Hepatocyte (in vitro differentiated cells): ENCODE results near the gene RABGAP1L. TPM values are rescaled to one million over a fixed set of nuclear protein-coding genes. Genes with fewer than 3 reads are reported as not detected.

Experiments
- DNase-seq: peaks from one replicate; pipeline ENCODE4 v3.0.0-alpha.2; 2016; ENCODE audit warnings: low spot score
- H2AFZ ChIP-seq: fragments of 200-600 bp; sonication (generic); 2 replicates; pipeline ENCODE4 v1.6.0; 2016; ENCODE audit warnings: antibody characterized with exemption, mild to moderate bottlenecking
- H3K27ac ChIP-seq: fragments of 200-600 bp; sonication (generic); 2 replicates; pipeline ENCODE4 v1.5.1; 2016; ENCODE audit warnings: mild to moderate bottlenecking
- H3K27me3 ChIP-seq: fragments of 200-600 bp; sonication (generic); 2 replicates; pipeline ENCODE4 v1.6.1; 2016
- H3K36me3 ChIP-seq: fragments of 200-600 bp; sonication (generic); replicated peaks from 2 replicates; pipeline ENCODE4 v1.5.1; 2016; ENCODE audit warnings: low read depth; ENCODE audit not compliant: insufficient read depth
- H3K4me1 ChIP-seq: fragments of 200-600 bp; sonication (generic); 2 replicates; pipeline ENCODE4 v1.5.1; 2016; ENCODE audit warnings: mild to moderate bottlenecking, moderate library complexity; ENCODE audit not compliant: insufficient read depth
- H3K4me2 ChIP-seq: fragments of 200-600 bp; sonication (generic); 2 replicates; pipeline ENCODE4 v1.6.0; 2016
- H3K4me3 ChIP-seq: fragments of 200-600 bp; sonication (generic); 2 replicates; pipeline ENCODE4 v1.5.1; 2016; ENCODE audit warnings: mild to moderate bottlenecking
- H3K79me2 ChIP-seq: fragments of 200-600 bp; sonication (generic); 2 replicates; pipeline ENCODE4 v1.6.0; 2017; ENCODE audit warnings: mild to moderate bottlenecking
- H3K9me2 ChIP-seq: fragments of 200-600 bp; sonication (generic); replicated peaks from 2 replicates; pipeline ENCODE4 v1.6.0; 2017; ENCODE audit warnings: mild to moderate bottlenecking; ENCODE audit not compliant: insufficient read depth
- H3K9me3 ChIP-seq: fragments of 200-600 bp; sonication (generic); 2 replicates; pipeline ENCODE4 v1.5.1; 2016; ENCODE audit warnings: low read depth, mild to moderate bottlenecking
- H4K20me1 ChIP-seq: fragments of 200-600 bp; sonication (generic); 2 replicates; pipeline ENCODE4 v1.6.0; 2016; ENCODE audit warnings: mild to moderate bottlenecking; ENCODE audit not compliant: insufficient read depth, poor library complexity, severe bottlenecking
- EZH2 ChIP-seq: fragments of 200-600 bp; sonication (generic); IDR thresholded peaks from 2 replicates; pipeline ENCODE4 v1.6.1; 2016; ENCODE audit warnings: antibody characterized with exemption, mild to moderate bottlenecking, borderline replicate concordance
- EZH2phosphoT487 ChIP-seq: fragments of 200-600 bp; sonication (generic); IDR thresholded peaks from one replicate; pipeline ENCODE4 v1.6.1; 2018; ENCODE audit warnings: antibody characterized with exemption, mild to moderate bottlenecking, low read depth, moderate library complexity; ENCODE audit not compliant: unreplicated experiment, severe bottlenecking
- WGBS: methylation state at CpG from one replicate; pipeline ENCODE4 v1.1.6; 2016; ENCODE audit warnings: low lambda C conversion rate; ENCODE audit errors: missing lambda C conversion rate; 5-methylcytosine and 5-hydroxymethylcytosine counted together
- polyA plus RNA-seq: library from polyadenylated mRNA; unstranded; fragments of >200 nt; fragmentation: Nextera tagmentation; extraction: Ambion mirVana; gene quantifications from 2 replicates; pipeline ENCODE4 v1.2.1, GENCODE V29; 2016
- total RNA-seq: library from RNA; depleted of rRNA; stranded (reverse); fragments of >200 nt; gene quantifications from 2 replicates; pipeline ENCODE4 v1.2.3, GENCODE V29; 2014
- TF ChIP-seq, protein P1 (sequence below): fragments of 200-600 bp; sonication (generic); IDR thresholded peaks from 2 replicates; pipeline ENCODE4 v1.5.1; 2016; ENCODE audit warnings: antibody characterized with exemption, mild to moderate bottlenecking; ENCODE audit not compliant: poor library complexity

RABGAP1L gene
- total and polyA plus RNA-seq, 2 experiments from 2014 or later = 15.0 to 41.8 TPM

GRCh38 chr1:174157157-174157806 lies 2.0 kb upstream of the RABGAP1L start:
- H3K4me2 ChIP-seq = no peak overlapping the region
- no peaks in the 10 kb centered on the region for H4K20me1 ChIP-seq
- no peaks in the 10 kb centered on the region for H3K36me3 ChIP-seq
- no peaks in the 10 kb centered on the region for H3K9me3 ChIP-seq
- no peak for DNase-seq
- H3K27ac ChIP-seq = no peak overlapping the region
- H3K4me3 ChIP-seq = no peak overlapping the region
- H3K9me2 ChIP-seq = no peaks in the 10 kb centered on the region
- no peaks in the 10 kb centered on the region for H3K27me3 ChIP-seq
- peaks cover 17% of the 10 kb centered on the region for H3K79me2 ChIP-seq
- TF ChIP-seq, protein P1, sequence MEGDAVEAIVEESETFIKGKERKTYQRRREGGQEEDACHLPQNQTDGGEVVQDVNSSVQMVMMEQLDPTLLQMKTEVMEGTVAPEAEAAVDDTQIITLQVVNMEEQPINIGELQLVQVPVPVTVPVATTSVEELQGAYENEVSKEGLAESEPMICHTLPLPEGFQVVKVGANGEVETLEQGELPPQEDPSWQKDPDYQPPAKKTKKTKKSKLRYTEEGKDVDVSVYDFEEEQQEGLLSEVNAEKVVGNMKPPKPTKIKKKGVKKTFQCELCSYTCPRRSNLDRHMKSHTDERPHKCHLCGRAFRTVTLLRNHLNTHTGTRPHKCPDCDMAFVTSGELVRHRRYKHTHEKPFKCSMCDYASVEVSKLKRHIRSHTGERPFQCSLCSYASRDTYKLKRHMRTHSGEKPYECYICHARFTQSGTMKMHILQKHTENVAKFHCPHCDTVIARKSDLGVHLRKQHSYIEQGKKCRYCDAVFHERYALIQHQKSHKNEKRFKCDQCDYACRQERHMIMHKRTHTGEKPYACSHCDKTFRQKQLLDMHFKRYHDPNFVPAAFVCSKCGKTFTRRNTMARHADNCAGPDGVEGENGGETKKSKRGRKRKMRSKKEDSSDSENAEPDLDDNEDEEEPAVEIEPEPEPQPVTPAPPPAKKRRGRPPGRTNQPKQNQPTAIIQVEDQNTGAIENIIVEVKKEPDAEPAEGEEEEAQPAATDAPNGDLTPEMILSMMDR = no peak
- TF ChIP-seq EZH2 = no peak
- no peak for TF ChIP-seq EZH2phosphoT487
- WGBS = 86% methylated on average over 3 of the region's 3 CpGs
- H2AFZ ChIP-seq = no peak overlapping the region
- H3K4me1 ChIP-seq = peaks cover 3% of the 10 kb centered on the region

GRCh38 chr1:174158767-174159251 lies 511 bp upstream of the RABGAP1L start:
- H3K4me3 ChIP-seq = peak overlapping the region; percentile 58
- H3K79me2 ChIP-seq = peaks cover 30% of the 10 kb centered on the region
- no peaks in the 10 kb centered on the region for H3K36me3 ChIP-seq
- H3K9me3 ChIP-seq = no peaks in the 10 kb centered on the region
- no peaks in the 10 kb centered on the region for H3K27me3 ChIP-seq
- H3K9me2 ChIP-seq = no peaks in the 10 kb centered on the region
- no peak for TF ChIP-seq EZH2phosphoT487
- TF ChIP-seq, protein P1 = no peak
- peak overlapping the region; percentile 76 for H3K27ac ChIP-seq
- WGBS = 2% methylated on average over 20 of the region's 23 CpGs
- H2AFZ ChIP-seq = peak overlapping the region; percentile 87
- H4K20me1 ChIP-seq = no peaks in the 10 kb centered on the region
- peaks cover 3% of the 10 kb centered on the region for H3K4me1 ChIP-seq
- no peak for DNase-seq
- H3K4me2 ChIP-seq = peak overlapping the region; percentile 78

- H3K4me3 ChIP-seq = peak overlapping the region; percentile 78
- TF ChIP-seq EZH2phosphoT487 (no peak), EZH2 (no peak)
- TF ChIP-seq, protein P1 = no peak
- peak overlapping the region; percentile 97 for H3K27ac ChIP-seq
- H3K27me3 ChIP-seq = no peaks in the 10 kb centered on the region
- peak overlapping the region; percentile 92 for H3K4me2 ChIP-seq
- peak overlapping the region; percentile 77 for H2AFZ ChIP-seq
- H4K20me1 ChIP-seq = no peaks in the 10 kb centered on the region
- H3K9me3 ChIP-seq = no peaks in the 10 kb centered on the region
- no peaks in the 10 kb centered on the region for H3K36me3 ChIP-seq
- DNase-seq = peak; percentile 73
- H3K9me2 ChIP-seq = no peaks in the 10 kb centered on the region
- H3K79me2 ChIP-seq = peaks cover 43% of the 10 kb centered on the region
- under 1% methylated on average over 14 of the region's 14 CpGs for WGBS
- peaks cover 7% of the 10 kb centered on the region for H3K4me1 ChIP-seq
Observed at GRCh38 chr1:174160109-174160473, 771 bp downstream of the RABGAP1L start.
